ENCODE data around the gene NBEA. TPM values are rescaled to one million over a fixed set of nuclear protein-coding genes. Genes with fewer than 3 reads are reported as not detected.

NBEA gene
- total RNA-seq, 2 donors from 2014 or later, result 15.2 to 15.9 TPM

GRCh38 chr13:35565273-35565672 is 623.2 kb downstream of the NBEA start:
- H3K9ac ChIP-seq (ENCODE audit: extremely low read depth, low read length, poor library complexity, severe bottlenecking), result no peak overlapping the region
- no peak overlapping the region for H3K27ac Mint-ChIP-seq
- H3K4me3 ChIP-seq (ENCODE audit: low read length), result no peak overlapping the region
- H3K9me3 Mint-ChIP-seq, result no peaks in the 10 kb centered on the region
- DNase-seq, result no peak
- no peaks in the 10 kb centered on the region for H3K27me3 Mint-ChIP-seq (ENCODE audit: insufficient read depth)
- no peaks in the 10 kb centered on the region for H3K36me3 Mint-ChIP-seq (ENCODE audit: low read depth)
- no peaks in the 10 kb centered on the region for H3K4me1 ChIP-seq (ENCODE audit: control insufficient read depth, insufficient read depth, low read length)
- WGBS, 2 experiments (ENCODE audit: insufficient coverage in 1 of 2, insufficient read length in 1 of 2), result 100% methylated on average over 1 of the region's 1 CpG; no CpG with 5 or more reads in 1 of the 2 experiments
- H3K4me3 Mint-ChIP-seq, result no peak overlapping the region
- no peak for TF ChIP-seq CTCF (conservative IDR thresholded peaks at IDR 0.05)
- H3K27ac ChIP-seq (ENCODE audit: low read depth, low read length), result no peak overlapping the region
- no peaks in the 10 kb centered on the region for H3K36me3 ChIP-seq (ENCODE audit: control insufficient read depth, insufficient read depth, low read length)
- H3K4me1 Mint-ChIP-seq, result no peaks in the 10 kb centered on the region
- no peaks in the 10 kb centered on the region for H3K27me3 ChIP-seq (ENCODE audit: control insufficient read depth, insufficient read depth, low read length, poor library complexity, severe bottlenecking)
- no peaks in the 10 kb centered on the region for H3K9me3 ChIP-seq (ENCODE audit: control insufficient read depth, low read length)

GRCh38 chr13:35566340-35566739 is 624.3 kb downstream of the NBEA start:
- H3K27me3 Mint-ChIP-seq (ENCODE audit: insufficient read depth), result no peaks in the 10 kb centered on the region
- Histone ChIP-seq H3K27me3 (ENCODE audit: control insufficient read depth, insufficient read depth, low read length, poor library complexity, severe bottlenecking) (no peaks in the 10 kb centered on the region), H3K9ac (ENCODE audit: extremely low read depth, low read length, poor library complexity, severe bottlenecking) (no peak overlapping the region), H3K36me3 (ENCODE audit: control insufficient read depth, insufficient read depth, low read length) (no peaks in the 10 kb centered on the region), H3K4me3 (ENCODE audit: low read length) (no peak overlapping the region), H3K27ac (ENCODE audit: low read depth, low read length) (no peak overlapping the region), H3K9me3 (ENCODE audit: control insufficient read depth, low read length) (no peaks in the 10 kb centered on the region), H3K4me1 (ENCODE audit: control insufficient read depth, insufficient read depth, low read length) (no peaks in the 10 kb centered on the region)
- H3K4me1 Mint-ChIP-seq, result no peaks in the 10 kb centered on the region
- TF ChIP-seq CTCF (conservative IDR thresholded peaks at IDR 0.05), result no peak
- 85 to 100% methylated on average over 1 to 2 of the region's 2 CpGs for WGBS, 2 experiments (ENCODE audit: insufficient coverage in 1 of 2, insufficient read length in 1 of 2)
- H3K27ac Mint-ChIP-seq, result no peak overlapping the region
- H3K9me3 Mint-ChIP-seq, result no peaks in the 10 kb centered on the region
- no peaks in the 10 kb centered on the region for H3K36me3 Mint-ChIP-seq (ENCODE audit: low read depth)
- no peak overlapping the region for H3K4me3 Mint-ChIP-seq
- no peak for DNase-seq

- no peaks in the 10 kb centered on the region for H3K36me3 Mint-ChIP-seq (ENCODE audit: low read depth)
- Histone ChIP-seq H3K4me1 (ENCODE audit: control insufficient read depth, insufficient read depth, low read length) (no peaks in the 10 kb centered on the region), H3K27me3 (ENCODE audit: control insufficient read depth, insufficient read depth, low read length, poor library complexity, severe bottlenecking) (no peaks in the 10 kb centered on the region), H3K9me3 (ENCODE audit: control insufficient read depth, low read length) (no peaks in the 10 kb centered on the region), H3K9ac (ENCODE audit: extremely low read depth, low read length, poor library complexity, severe bottlenecking) (no peak overlapping the region), H3K4me3 (ENCODE audit: low read length) (no peak overlapping the region), H3K36me3 (ENCODE audit: control insufficient read depth, insufficient read depth, low read length) (no peaks in the 10 kb centered on the region), H3K27ac (ENCODE audit: low read depth, low read length) (no peak overlapping the region)
- H3K4me1 Mint-ChIP-seq, result peaks cover 2% of the 10 kb centered on the region
- H3K27me3 Mint-ChIP-seq (ENCODE audit: insufficient read depth), result no peaks in the 10 kb centered on the region
- WGBS, 2 experiments (ENCODE audit: insufficient coverage in 1 of 2, insufficient read length in 1 of 2), result 90 to 91% methylated on average over 3 of the region's 3 CpGs
- H3K9me3 Mint-ChIP-seq, result no peaks in the 10 kb centered on the region
- no peak overlapping the region for H3K27ac Mint-ChIP-seq
- DNase-seq, result no peak
- no peak overlapping the region for H3K4me3 Mint-ChIP-seq
- TF ChIP-seq CTCF (conservative IDR thresholded peaks at IDR 0.05), result no peak
Measured at GRCh38 chr13:35567406-35567980, 625.4 kb downstream of the NBEA start.
